HepG2 (cell line): ENCODE data around the gene TUFM. TPM values are rescaled to one million over a fixed set of nuclear protein-coding genes. Genes with fewer than 3 reads are reported as not detected.

Experiments used
- ARID3A ChIP-seq: IDR thresholded peaks from 2 replicates; pipeline ENCODE4 v1.6.1; 2012; ENCODE audit warnings: low read depth, low read length, improper control_type of control experiment
- ARNT2 ChIP-seq: sonication (generic); formaldehyde crosslinking; IDR thresholded peaks from 2 replicates; pipeline ENCODE4 v1.8.0; 2022; ENCODE audit warnings: mild to moderate bottlenecking, low read depth, missing genetic modification reagents, moderate library complexity
- DNMT3B ChIP-seq: conservative IDR thresholded peaks from 2 replicates; pipeline ENCODE4 v1.6.1; 2016; ENCODE audit warnings: missing biosample characterization, control low read depth
- FOXC1 ChIP-seq: sonication (generic); formaldehyde crosslinking; IDR thresholded peaks from 2 replicates; pipeline ENCODE4 v1.8.0; 2022; ENCODE audit warnings: mild to moderate bottlenecking, missing genetic modification reagents, borderline replicate concordance
- HMGA1 ChIP-seq: sonication (generic); formaldehyde crosslinking; conservative IDR thresholded peaks from 2 replicates; pipeline ENCODE4 v1.4.0; 2020; ENCODE audit warnings: missing genetic modification reagents
- HNRNPH1 ChIP-seq: fragments of 200-400 bp; formaldehyde crosslinking; optimal IDR thresholded peaks from 2 replicates; pipeline ENCODE3; 2017; ENCODE audit warnings: mild to moderate bottlenecking, low read depth, low read length
- HNRNPL ChIP-seq: fragments of 200-400 bp; formaldehyde crosslinking; IDR thresholded peaks from 2 replicates; pipeline ENCODE4 v1.6.1; 2017; ENCODE audit warnings: mild to moderate bottlenecking, low read depth, low read length
- RFX5 ChIP-seq: IDR thresholded peaks from 2 replicates; pipeline ENCODE4 v1.6.1; 2011; ENCODE audit warnings: low read depth, low read length, improper control_type of control experiment
- ZNF678 ChIP-seq: sonication (generic); formaldehyde crosslinking; IDR thresholded peaks from 2 replicates; pipeline ENCODE4 v1.4.0; 2020; ENCODE audit warnings: mild to moderate bottlenecking, missing genetic modification reagents
- ZNF710 ChIP-seq: sonication (generic); formaldehyde crosslinking; IDR thresholded peaks from 2 replicates; pipeline ENCODE4 v1.5.0; 2020; ENCODE audit warnings: mild to moderate bottlenecking, missing genetic modification reagents, borderline replicate concordance
- ZSCAN22 ChIP-seq: sonication (generic); formaldehyde crosslinking; IDR thresholded peaks from 2 replicates; pipeline ENCODE4 v1.4.0; 2020; ENCODE audit warnings: mild to moderate bottlenecking, missing genetic modification reagents
- polyA plus RNA-seq, 8 experiments: library from polyadenylated mRNA; depleted of rRNA in 3 of 8; stranded (reverse) in 7 of 8; unstranded in 1 of 8; fragments of >200 nt; fragmentation: Illumina TruSeq in 4 of 8; extraction: Trizol in 4 of 8; gene quantifications; 2 replicates each; pipeline versions ENCODE4 v1.2.1 to v1.2.3, GENCODE V29; 2011 to 2016; ENCODE audit warnings: low read depth in 4 of 8, missing spikeins in 1 of 8, mixed read lengths in 1 of 8; ENCODE audit not compliant: insufficient read depth in 1 of 8
- total RNA-seq, 5 experiments: library from RNA; depleted of rRNA; stranded (reverse); fragments of >200 nt; fragmentation: Illumina TruSeq; extraction: Trizol; gene quantifications; 2 replicates each; pipeline ENCODE4 v1.2.3, GENCODE V29; 2016; ENCODE audit warnings: low read depth in 1 of 5

The TUFM gene
- total and polyA plus RNA-seq, 2 of the 13 experiments (the other 11 are each of a cell fraction or from before 2014, with no cell fraction given), result 206 to 298 TPM

GRCh38 chr16:28834873-28835863 lies 11.0 kb downstream of the TUFM start (continued):
- no peak for TF ChIP-seq ZNF678 (CRISPR knock-in tag)
- no peak for TF ChIP-seq HMGA1 (CRISPR knock-in tag)
- TF ChIP-seq HNRNPH1, result no peak
- TF ChIP-seq HNRNPL, result peak; percentile 36; the same call in 1 of the 2 replicates
- TF ChIP-seq RFX5, result no peak
- 0 out of 2 replicates have a peak, but pooled peaks have one; percentile 23 for TF ChIP-seq ARNT2 (CRISPR knock-in tag)
- TF ChIP-seq DNMT3B (CRISPR knock-in tag), result no peak
- no peak for TF ChIP-seq ZSCAN22 (CRISPR knock-in tag)
- no peak for TF ChIP-seq ARID3A
- no peak for TF ChIP-seq ZNF710 (CRISPR knock-in tag)
- no peak for TF ChIP-seq FOXC1 (CRISPR knock-in tag)
